ENCODE data around the gene USP17L10.
"Not testable (repeated sequence)": the region's sequence is repeated elsewhere in the genome, so short reads cannot be mapped to it uniquely, and the experiment has no call there.

USP17L10 gene

GRCh38 chr4:9210357-9210756 is at the start of gene USP17L10:
TSS of gene USP17L10 (plus strand) at chr4:9210657. CDS start at chr4:9210657, 0 bp downstream.
- not testable (repeated sequence) for DNase-seq (ENCODE audit: low spot score)

GRCh38 chr4:9165990-9166389 is 44.5 kb upstream of the USP17L10 start:
- not testable (repeated sequence) for DNase-seq (ENCODE audit: low spot score)

DNA sequence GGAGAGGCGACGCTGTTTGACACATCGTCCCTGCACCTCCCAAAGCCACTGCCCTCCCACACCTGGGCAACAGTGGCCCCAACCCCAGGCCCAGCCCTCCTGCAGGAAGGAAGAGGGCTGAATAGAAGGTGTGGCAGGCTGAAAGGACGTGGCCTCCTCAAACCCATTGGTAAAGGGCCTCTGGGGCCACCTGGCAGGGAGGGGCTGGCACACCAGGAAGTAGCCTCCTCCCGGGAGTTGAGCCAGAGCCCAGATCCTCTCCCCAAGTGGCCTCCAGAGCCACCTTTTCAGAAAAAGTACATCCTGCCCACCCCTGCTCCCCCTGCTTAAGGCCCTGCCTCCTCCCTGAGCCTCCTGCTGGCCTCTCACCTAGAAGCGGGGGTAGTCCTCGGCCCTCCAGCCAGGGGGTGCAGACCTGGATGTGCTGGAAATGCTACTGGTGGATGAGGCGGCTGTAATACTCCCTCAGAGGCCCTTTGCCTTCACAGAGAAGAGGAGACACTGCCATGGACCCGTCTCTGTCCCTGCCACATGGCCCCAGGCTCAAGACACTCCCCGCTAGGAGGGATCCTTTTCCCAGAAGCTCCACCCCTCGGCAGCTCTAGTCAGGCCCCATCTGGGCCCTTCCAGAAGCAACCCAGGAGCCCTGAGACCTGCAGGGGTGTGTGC is 40.5 kb upstream of the USP17L10 start, which contains the start of gene FAM90A26:
TSS of gene FAM90A26 (plus strand) at position 619 of the 669 bp plus-strand sequence. CDS start 2,764 bp downstream, outside the sequence.
- DNase-seq (ENCODE audit: low spot score), result not testable (repeated sequence)

- DNase-seq (ENCODE audit: low spot score), result not testable (repeated sequence)
Observed at GRCh38 chr4:9214701-9215100, 4.2 kb downstream of the USP17L10 start.

GRCh38 chr4:9215105-9215504 is 4.6 kb downstream of the USP17L10 start, which contains the start of gene USP17L11:
TSS of gene USP17L11 (plus strand) at chr4:9215405. CDS start at chr4:9215405, 0 bp downstream.
- DNase-seq (ENCODE audit: low spot score), result not testable (repeated sequence)

DNA sequence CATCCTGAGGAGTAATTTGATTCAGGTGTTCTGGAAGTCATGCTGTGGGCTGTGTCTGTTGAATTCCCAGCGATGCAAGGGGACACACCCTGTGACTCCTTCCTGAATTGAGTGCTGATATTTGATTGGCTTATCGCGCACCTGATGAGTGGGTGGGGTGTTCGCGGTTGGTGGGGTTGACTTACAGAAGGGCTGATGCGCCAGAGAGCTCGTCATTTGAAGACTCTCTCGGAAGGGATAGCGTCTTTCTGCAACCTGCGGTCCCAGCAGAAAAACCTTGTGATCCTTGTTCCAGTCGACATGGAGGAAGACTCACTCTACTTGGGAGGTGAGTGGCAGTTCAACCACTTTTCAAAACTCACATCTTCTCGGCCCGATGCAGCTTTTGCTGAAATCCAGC is 9.4 kb downstream of the USP17L10 start, which contains the start of gene USP17L12:
TSS of gene USP17L12 (plus strand) at position 301 of the 400 bp plus-strand sequence. CDS start at position 301, 0 bp downstream.
- not testable (repeated sequence) for DNase-seq (ENCODE audit: low spot score)

GRCh38 chr4:9224596-9224995 is 14.1 kb downstream of the USP17L10 start, which contains the start of gene USP17L13:
TSS of gene USP17L13 (plus strand) at chr4:9224896. CDS start at chr4:9224896, 0 bp downstream.
- DNase-seq (ENCODE audit: low spot score), result not testable (repeated sequence)

DNA sequence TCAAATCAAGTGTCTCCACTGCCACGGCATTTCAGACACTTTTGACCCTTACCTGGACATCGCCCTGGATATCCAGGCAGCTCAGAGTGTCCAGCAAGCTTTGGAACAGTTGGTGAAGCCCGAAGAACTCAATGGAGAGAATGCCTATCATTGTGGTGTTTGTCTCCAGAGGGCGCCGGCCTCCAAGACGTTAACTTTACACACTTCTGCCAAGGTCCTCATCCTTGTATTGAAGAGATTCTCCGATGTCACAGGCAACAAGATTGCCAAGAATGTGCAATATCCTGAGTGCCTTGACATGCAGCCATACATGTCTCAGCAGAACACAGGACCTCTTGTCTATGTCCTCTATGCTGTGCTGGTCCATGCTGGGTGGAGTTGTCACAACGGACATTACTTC is 19.8 kb downstream of the USP17L10 start:
- not testable (repeated sequence) for DNase-seq (ENCODE audit: low spot score)

DNA sequence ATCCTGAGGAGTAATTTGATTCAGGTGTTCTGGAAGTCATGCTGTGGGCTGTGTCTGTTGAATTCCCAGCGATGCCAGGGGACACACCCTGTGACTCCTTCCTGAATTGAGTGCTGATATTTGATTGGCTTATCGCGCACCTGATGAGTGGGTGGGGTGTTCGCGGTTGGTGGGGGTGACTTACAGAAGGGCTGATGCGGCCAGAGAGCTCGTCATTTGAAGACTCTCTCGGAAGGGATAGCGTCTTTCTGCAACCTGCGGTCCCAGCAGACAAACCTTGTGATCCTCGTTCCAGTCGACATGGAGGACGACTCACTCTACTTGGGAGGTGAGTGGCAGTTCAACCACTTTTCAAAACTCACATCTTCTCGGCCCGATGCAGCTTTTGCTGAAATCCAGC is 23.6 kb downstream of the USP17L10 start, which contains the start of gene USP17L15:
TSS of gene USP17L15 (plus strand) at position 301 of the 400 bp plus-strand sequence. CDS start at position 301, 0 bp downstream.
- not testable (repeated sequence) for DNase-seq (ENCODE audit: low spot score)

GRCh38 chr4:9238461-9238860 is 28.0 kb downstream of the USP17L10 start:
- not testable (repeated sequence) for DNase-seq (ENCODE audit: low spot score)

DNA sequence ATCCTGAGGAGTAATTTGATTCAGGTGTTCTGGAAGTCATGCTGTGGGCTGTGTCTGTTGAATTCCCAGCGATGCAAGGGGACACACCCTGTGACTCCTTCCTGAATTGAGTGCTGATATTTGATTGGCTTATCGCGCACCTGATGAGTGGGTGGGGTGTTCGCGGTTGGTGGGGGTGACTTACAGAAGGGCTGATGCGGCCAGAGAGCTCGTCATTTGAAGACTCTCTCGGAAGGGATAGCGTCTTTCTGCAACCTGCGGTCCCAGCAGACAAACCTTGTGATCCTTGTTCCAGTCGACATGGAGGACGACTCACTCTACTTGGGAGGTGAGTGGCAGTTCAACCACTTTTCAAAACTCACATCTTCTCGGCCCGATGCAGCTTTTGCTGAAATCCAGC is 33.1 kb downstream of the USP17L10 start, which contains the start of gene USP17L17:
TSS of gene USP17L17 (plus strand) at position 301 of the 400 bp plus-strand sequence. CDS start at position 301, 0 bp downstream.
- not testable (repeated sequence) for DNase-seq (ENCODE audit: low spot score)

- DNase-seq (ENCODE audit: low spot score), result not testable (repeated sequence)
Observed at GRCh38 chr4:9247953-9248680, 37.7 kb downstream of the USP17L10 start, which contains the start of gene USP17L18. TSS of gene USP17L18 (plus strand) at chr4:9248630. CDS start at chr4:9248630, 0 bp downstream.

DNA sequence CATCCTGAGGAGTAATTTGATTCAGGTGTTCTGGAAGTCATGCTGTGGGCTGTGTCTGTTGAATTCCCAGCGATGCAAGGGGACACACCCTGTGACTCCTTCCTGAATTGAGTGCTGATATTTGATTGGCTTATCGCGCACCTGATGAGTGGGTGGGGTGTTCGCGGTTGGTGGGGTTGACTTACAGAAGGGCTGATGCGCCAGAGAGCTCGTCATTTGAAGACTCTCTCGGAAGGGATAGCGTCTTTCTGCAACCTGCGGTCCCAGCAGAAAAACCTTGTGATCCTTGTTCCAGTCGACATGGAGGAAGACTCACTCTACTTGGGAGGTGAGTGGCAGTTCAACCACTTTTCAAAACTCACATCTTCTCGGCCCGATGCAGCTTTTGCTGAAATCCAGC is 42.6 kb downstream of the USP17L10 start, which contains the start of gene USP17L19:
TSS of gene USP17L19 (plus strand) at position 301 of the 400 bp plus-strand sequence. CDS start at position 301, 0 bp downstream.
- DNase-seq (ENCODE audit: low spot score), result not testable (repeated sequence)

GRCh38 chr4:9257824-9258223 is 47.4 kb downstream of the USP17L10 start, which contains the start of gene USP17L20:
TSS of gene USP17L20 (plus strand) at chr4:9258124. CDS start at chr4:9258124, 0 bp downstream.
- DNase-seq (ENCODE audit: low spot score), result not testable (repeated sequence)
